AG04450 (cell line): ENCODE data around the gene SPATA6L. TPM values are rescaled to one million over a fixed set of nuclear protein-coding genes. Genes with fewer than 3 reads are reported as not detected.

ENCODE experiments used
- CTCF ChIA-PET: fragments of 300-600, 350-600 bp; formaldehyde crosslinking; extraction: SDS; loops from one replicate; lab custom pipeline; 2022; ENCODE audit warnings: antibody characterized with exemption, inconsistent platforms; lab: Charles Lee
- POLR2A ChIA-PET: fragments of 350-600 bp; formaldehyde crosslinking; extraction: SDS; loops from one replicate; lab custom pipeline; 2021; ENCODE audit warnings: antibody characterized with exemption, inconsistent platforms; lab: Yijun Ruan, JAX
- DNase-seq: peaks from one replicate; pipeline ENCODE4 v3.0.0-alpha.2; 2011; ENCODE audit warnings: low read depth, low spot score
- H3K27ac ChIP-seq: one replicate; pipeline ENCODE4 v1.5.1; 2012; ENCODE audit warnings: low read depth, low read length, control low read depth
- H3K27me3 ChIP-seq: one replicate; pipeline ENCODE4 v1.6.0; 2012; ENCODE audit warnings: low read length; ENCODE audit not compliant: control insufficient read depth, insufficient read depth
- H3K4me3 ChIP-seq: 2 replicates; pipeline ENCODE4 v1.5.1; 2011; ENCODE audit warnings: mild to moderate bottlenecking, low read depth, low read length, control low read depth
- H3K9me3 ChIP-seq: 2 replicates; pipeline ENCODE4 v1.5.1; 2012; ENCODE audit warnings: low read length; ENCODE audit not compliant: control insufficient read depth, insufficient read depth
- polyA plus RNA-seq: library from polyadenylated mRNA; depleted of rRNA; stranded (reverse); fragments of >200 nt; gene quantifications from 2 replicates; pipeline ENCODE4 v1.2.3, GENCODE V29; 2011
- TF ChIP-seq, protein P1 (sequence below): IDR thresholded peaks from 2 replicates; pipeline ENCODE4 v1.5.1; 2011; ENCODE audit warnings: low read depth, low read length, control low read depth, inconsistent platforms

SPATA6L gene
- polyA plus RNA-seq, 1 experiment = 1.0 TPM

- ChIA-PET POLR2A (no interaction called here), CTCF (no interaction called here)
- no peak overlapping the region for H3K4me3 ChIP-seq
- no peak overlapping the region for H3K27ac ChIP-seq
- peaks cover 2% of the 10 kb centered on the region for H3K27me3 ChIP-seq
- H3K9me3 ChIP-seq = no peaks in the 10 kb centered on the region
- TF ChIP-seq, protein P1, sequence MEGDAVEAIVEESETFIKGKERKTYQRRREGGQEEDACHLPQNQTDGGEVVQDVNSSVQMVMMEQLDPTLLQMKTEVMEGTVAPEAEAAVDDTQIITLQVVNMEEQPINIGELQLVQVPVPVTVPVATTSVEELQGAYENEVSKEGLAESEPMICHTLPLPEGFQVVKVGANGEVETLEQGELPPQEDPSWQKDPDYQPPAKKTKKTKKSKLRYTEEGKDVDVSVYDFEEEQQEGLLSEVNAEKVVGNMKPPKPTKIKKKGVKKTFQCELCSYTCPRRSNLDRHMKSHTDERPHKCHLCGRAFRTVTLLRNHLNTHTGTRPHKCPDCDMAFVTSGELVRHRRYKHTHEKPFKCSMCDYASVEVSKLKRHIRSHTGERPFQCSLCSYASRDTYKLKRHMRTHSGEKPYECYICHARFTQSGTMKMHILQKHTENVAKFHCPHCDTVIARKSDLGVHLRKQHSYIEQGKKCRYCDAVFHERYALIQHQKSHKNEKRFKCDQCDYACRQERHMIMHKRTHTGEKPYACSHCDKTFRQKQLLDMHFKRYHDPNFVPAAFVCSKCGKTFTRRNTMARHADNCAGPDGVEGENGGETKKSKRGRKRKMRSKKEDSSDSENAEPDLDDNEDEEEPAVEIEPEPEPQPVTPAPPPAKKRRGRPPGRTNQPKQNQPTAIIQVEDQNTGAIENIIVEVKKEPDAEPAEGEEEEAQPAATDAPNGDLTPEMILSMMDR = no peak
- no peak for DNase-seq
Observed at GRCh38 chr9:4594545-4594944, 71.7 kb downstream of the SPATA6L start.

DNA sequence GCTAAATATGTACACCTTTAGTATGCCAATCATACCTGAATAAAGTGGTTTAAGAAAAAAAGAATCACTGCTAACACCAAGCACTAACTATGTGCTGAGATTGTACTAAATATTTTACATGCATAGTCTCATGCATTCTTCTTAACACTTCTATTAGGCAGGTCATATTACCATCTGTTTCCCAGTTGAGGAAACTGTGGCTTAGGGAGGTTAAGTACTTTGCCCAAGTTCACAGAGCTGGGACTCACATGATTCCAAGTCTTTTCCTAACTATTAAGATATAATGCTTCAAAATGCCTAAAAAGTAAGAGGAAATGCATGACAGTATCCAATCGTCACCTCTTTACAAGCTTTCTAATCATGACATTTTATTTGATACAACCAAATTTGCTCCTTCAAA is 73.4 kb downstream of the SPATA6L start:
- DNase-seq = no peak
- Histone ChIP-seq H3K4me3 (no peak overlapping the region), H3K9me3 (no peaks in the 10 kb centered on the region), H3K27ac (no peak overlapping the region), H3K27me3 (peaks cover 2% of the 10 kb centered on the region)
- ChIA-PET CTCF (interaction anchor here (3.3 kb wide), 1 partner anchor 11 kb away, joined by 11 read pairs; no protein-coding TSS in a partner anchor), POLR2A (no interaction called here)
- TF ChIP-seq, protein P1 = no peak

GRCh38 chr9:4592295-4592694 is 74.0 kb downstream of the SPATA6L start:
- ChIA-PET POLR2A (no interaction called here), CTCF (interaction anchor here (3.3 kb wide), 1 partner anchor 12 kb away, joined by 11 read pairs; no protein-coding TSS in a partner anchor)
- no peak overlapping the region for H3K27ac ChIP-seq
- DNase-seq = no peak
- H3K4me3 ChIP-seq = no peak overlapping the region
- TF ChIP-seq, protein P1 = no peak
- H3K9me3 ChIP-seq = no peaks in the 10 kb centered on the region
- peaks cover 2% of the 10 kb centered on the region for H3K27me3 ChIP-seq

DNA sequence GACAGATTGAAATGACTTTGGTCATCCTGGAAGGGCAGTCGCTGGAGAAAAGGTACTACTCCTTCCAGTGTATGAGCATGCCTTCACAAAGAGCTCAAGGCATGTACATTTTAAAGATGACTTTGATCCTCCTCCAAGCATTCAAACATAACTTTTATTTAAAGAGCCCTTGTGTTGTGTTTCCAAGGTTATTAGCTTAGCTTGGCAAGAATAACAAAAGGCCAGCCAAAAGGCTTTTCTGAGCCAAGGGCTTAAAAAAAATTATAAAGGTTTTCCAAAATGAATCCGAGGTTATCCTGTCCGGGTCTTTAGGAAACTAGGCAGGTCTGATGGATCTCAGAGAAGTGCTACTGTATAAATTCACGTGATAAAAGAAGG is 75.2 kb downstream of the SPATA6L start:
- Histone ChIP-seq H3K27ac (no peak overlapping the region), H3K27me3 (peaks cover 2% of the 10 kb centered on the region), H3K9me3 (no peaks in the 10 kb centered on the region), H3K4me3 (no peak overlapping the region)
- no peak for DNase-seq
- TF ChIP-seq, protein P1 = no peak
- CTCF ChIA-PET = interaction anchor here (3.3 kb wide), 1 partner anchor 13 kb away, joined by 11 read pairs; no protein-coding TSS in a partner anchor
- POLR2A ChIA-PET = no interaction called here

DNA sequence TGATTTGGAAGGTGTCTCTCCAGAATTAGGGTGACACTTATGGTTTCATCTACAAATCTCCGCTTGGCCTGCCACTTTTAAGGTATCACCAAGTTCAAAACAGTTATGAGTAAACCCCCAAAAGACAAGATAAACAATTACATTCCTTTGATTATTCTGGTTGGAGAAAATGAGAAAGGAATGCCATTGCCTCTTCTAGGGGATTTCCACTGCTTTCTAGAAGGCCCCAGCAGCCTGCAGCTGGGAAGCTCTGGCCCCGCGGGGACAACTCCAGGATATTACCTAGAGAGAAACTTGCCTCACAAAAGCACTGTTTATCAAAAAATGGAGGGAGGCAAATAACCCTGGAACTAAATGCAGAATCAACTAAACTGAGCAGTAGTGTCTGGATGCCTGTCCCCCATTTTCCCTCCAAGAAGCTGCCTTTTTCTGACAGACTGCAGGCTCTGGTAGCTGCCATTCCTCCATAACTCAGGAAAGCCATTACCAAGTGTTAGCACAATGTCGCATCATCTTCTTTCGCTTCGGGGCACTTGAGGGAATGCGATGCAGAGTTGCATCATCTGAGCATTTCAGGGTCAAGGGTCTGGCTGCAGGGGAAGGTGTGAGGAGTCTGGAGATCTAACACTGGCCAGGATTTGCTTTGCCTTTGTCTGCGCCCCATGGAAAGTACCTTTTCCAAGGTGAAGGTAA is 75.7 kb downstream of the SPATA6L start:
- ChIA-PET CTCF (no interaction called here), POLR2A (no interaction called here)
- no peak overlapping the region for H3K27ac ChIP-seq
- H3K9me3 ChIP-seq = no peaks in the 10 kb centered on the region
- H3K4me3 ChIP-seq = peak overlapping the region; percentile 10; the same call in 1 of the 2 replicates
- peak; percentile 13 for DNase-seq
- H3K27me3 ChIP-seq = no peaks in the 10 kb centered on the region
- TF ChIP-seq, protein P1 = no peak
